Heart left ventricle (tissue), 13 donors: ENCODE results near the gene DTYMK.

Source experiments
- CTCF ChIP-seq, 12 donors: fragments of 200-600 bp; sonication (generic) in 4 of 12; IDR thresholded peaks; one replicate each; pipeline versions ENCODE4 v1.5.0 to v1.8.0; 2018 to 2022; ENCODE audit warnings: antibody characterized with exemption in 12 of 12, mild to moderate bottlenecking in 5 of 12
- POLR2A ChIP-seq, 2 donors: fragments of 450-650 bp; IDR thresholded peaks; one replicate each; pipeline ENCODE4 v1.6.1; 2017; ENCODE audit warnings: antibody characterized with exemption in 2 of 2, mild to moderate bottlenecking in 2 of 2, moderate library complexity in 2 of 2
- donor health status: ischemic (EF 13 %, LVEDD 7.1; RV severe dilation, severe dysfunction).
- donor health status: DM: no; HTN: yes; CAD: no.
- donor health status: DM: no; HTN: no; CAD: no.
- donor health status: ischemic (EF 25% LVEDD 6.9; RV normal size, moderate dysfunction).
- donor health status: ischemic (EF 25% LVEDD 5.7; RV mildly dilated, moderate dysfunction).
- donor health status: ischemic (EF 35%, LVEDD 5.7; RV mildly dilated, moderate dysfunction).
- donor health status: nonischemic (EF 11% LVEDD 7.7; RV severe dilation, severe dysfunction).
- donor health status: DM: yes; HTN: yes; CAD: no.
- donor health status: PGD.
- donor health status: ischemic (EF 29% LVEDD 5.4; RV normal size, mild dysfunction).
- donor health status: nonischemic (EF 23%, LVEDD 6.1; RV moderate dilation, normal function).

GRCh38 chr2:241708879-241709278 lies 22.3 kb upstream of the DTYMK start:
- TF ChIP-seq POLR2A (IDR thresholded peaks at IDR 0.05), result no peak
- no peak for TF ChIP-seq CTCF (IDR thresholded peaks at IDR 0.05)
